Neural progenitor cell (in vitro differentiated cells): ENCODE results near the gene LRP1B. TPM values are rescaled to one million over a fixed set of nuclear protein-coding genes. Genes with fewer than 3 reads are reported as not detected.
A peak's percentile ranks its signal among the peaks of the same experiment; 100 is the strongest.

Experiments
- DNase-seq: peaks from one replicate; pipeline ENCODE4 v3.0.0-alpha.2; 2016; ENCODE audit warnings: low spot score
- H2AFZ ChIP-seq: fragments of 200-600 bp; sonication (generic); replicated peaks from 2 replicates; pipeline ENCODE4 v1.6.1; 2016; ENCODE audit warnings: antibody characterized with exemption
- H3F3A ChIP-seq: fragments of 200-600 bp; sonication (generic); 2 replicates; pipeline ENCODE4 v1.6.1; 2016; ENCODE audit warnings: antibody characterized with exemption, low read depth
- H3K27ac ChIP-seq: fragments of 200-600 bp; sonication (generic); 2 replicates; pipeline ENCODE4 v1.5.1; 2016; ENCODE audit warnings: mild to moderate bottlenecking
- H3K27me3 ChIP-seq: fragments of 200-600 bp; sonication (generic); 2 replicates; pipeline ENCODE4 v1.6.1; 2016; ENCODE audit warnings: mild to moderate bottlenecking, moderate library complexity
- H3K36me3 ChIP-seq: fragments of 200-600 bp; sonication (generic); 2 replicates; pipeline ENCODE4 v1.5.1; 2016
- H3K4me1 ChIP-seq: fragments of 200-600 bp; sonication (generic); 2 replicates; pipeline ENCODE4 v1.6.1; 2016; ENCODE audit warnings: mixed run types
- H3K4me2 ChIP-seq: fragments of 200-600 bp; sonication (generic); 2 replicates; pipeline ENCODE4 v1.6.1; 2016
- H3K4me3 ChIP-seq: fragments of 200-600 bp; sonication (generic); 2 replicates; pipeline ENCODE4 v1.5.1; 2016
- H3K79me2 ChIP-seq: fragments of 200-600 bp; sonication (generic); 2 replicates; pipeline ENCODE4 v1.6.1; 2016; ENCODE audit warnings: low read depth
- H3K9ac ChIP-seq: fragments of 200-600 bp; sonication (generic); 2 replicates; pipeline ENCODE4 v1.6.1; 2016
- H3K9me3 ChIP-seq: fragments of 200-600 bp; sonication (generic); 2 replicates; pipeline ENCODE4 v1.5.1; 2016; ENCODE audit warnings: low read depth
- H4K20me1 ChIP-seq: fragments of 200-600 bp; sonication (generic); 2 replicates; pipeline ENCODE4 v1.6.1; 2016; ENCODE audit warnings: low read depth
- H3K27ac Mint-ChIP-seq: 3 replicates; pipeline ENCODE4 v1.8.0; 2021; ENCODE audit warnings: mixed read lengths
- H3K27me3 Mint-ChIP-seq: 2 replicates; pipeline ENCODE4 v1.8.0; 2022; ENCODE audit warnings: low read depth, mild to moderate bottlenecking, inconsistent platforms, moderate library complexity, mixed read lengths; ENCODE audit not compliant: insufficient read depth
- H3K36me3 Mint-ChIP-seq: 3 replicates; pipeline ENCODE4 v1.8.0; 2021; ENCODE audit warnings: mixed read lengths
- H3K4me1 Mint-ChIP-seq: 3 replicates; pipeline ENCODE4 v1.8.0; 2021; ENCODE audit warnings: mixed read lengths
- H3K4me3 Mint-ChIP-seq: 3 replicates; pipeline ENCODE4 v1.8.0; 2021; ENCODE audit warnings: mild to moderate bottlenecking, moderate library complexity, mixed read lengths
- H3K9me3 Mint-ChIP-seq: 3 replicates; pipeline ENCODE4 v1.8.0; 2020; ENCODE audit warnings: mixed read lengths
- EZH2 ChIP-seq: fragments of 200-600 bp; sonication (generic); IDR thresholded peaks from 2 replicates; pipeline ENCODE4 v1.6.1; 2017; ENCODE audit warnings: antibody characterized with exemption, mild to moderate bottlenecking, moderate library complexity
- EZH2phosphoT487 ChIP-seq: fragments of 200-600 bp; sonication (generic); IDR thresholded peaks from 2 replicates; pipeline ENCODE4 v1.6.1; 2017; ENCODE audit warnings: antibody characterized with exemption
- total RNA-seq: library from RNA; depleted of rRNA; stranded (reverse); fragments of >200 nt; gene quantifications from 2 replicates; pipeline ENCODE4 v1.2.3, GENCODE V29; 2015; ENCODE audit warnings: low replicate concordance
- TF ChIP-seq, protein P1 (sequence below): fragments of 200-600 bp; sonication (generic); IDR thresholded peaks from 2 replicates; pipeline ENCODE4 v1.5.1; 2017; ENCODE audit warnings: antibody characterized with exemption, mild to moderate bottlenecking

LRP1B gene
- total RNA-seq, 1 donor from 2014 or later: not detected

GRCh38 chr2:141384676-141385075 lies 746.1 kb downstream of the LRP1B start:
- Histone ChIP-seq H2AFZ (no peak overlapping the region), H3K4me1 (peaks cover 17% of the 10 kb centered on the region), H3K27me3 (no peaks in the 10 kb centered on the region), H3K4me3 (no peak overlapping the region), H3K4me2 (no peak overlapping the region), H3K9ac (no peak overlapping the region), H3K79me2 (no peaks in the 10 kb centered on the region), H3K27ac (peak overlapping the region; percentile 40), H3K9me3 (no peaks in the 10 kb centered on the region), H4K20me1 (no peaks in the 10 kb centered on the region), H3F3A (no peaks in the 10 kb centered on the region), H3K36me3 (no peaks in the 10 kb centered on the region)
- Mint-ChIP-seq H3K4me1 (peaks cover 20% of the 10 kb centered on the region), H3K27ac (no peak overlapping the region), H3K36me3 (no peaks in the 10 kb centered on the region), H3K9me3 (peaks cover 8% of the 10 kb centered on the region), H3K27me3 (peaks cover 5% of the 10 kb centered on the region), H3K4me3 (no peak overlapping the region)
- DNase-seq: peak; percentile 9
- TF ChIP-seq EZH2phosphoT487: no peak
- TF ChIP-seq, protein P1, sequence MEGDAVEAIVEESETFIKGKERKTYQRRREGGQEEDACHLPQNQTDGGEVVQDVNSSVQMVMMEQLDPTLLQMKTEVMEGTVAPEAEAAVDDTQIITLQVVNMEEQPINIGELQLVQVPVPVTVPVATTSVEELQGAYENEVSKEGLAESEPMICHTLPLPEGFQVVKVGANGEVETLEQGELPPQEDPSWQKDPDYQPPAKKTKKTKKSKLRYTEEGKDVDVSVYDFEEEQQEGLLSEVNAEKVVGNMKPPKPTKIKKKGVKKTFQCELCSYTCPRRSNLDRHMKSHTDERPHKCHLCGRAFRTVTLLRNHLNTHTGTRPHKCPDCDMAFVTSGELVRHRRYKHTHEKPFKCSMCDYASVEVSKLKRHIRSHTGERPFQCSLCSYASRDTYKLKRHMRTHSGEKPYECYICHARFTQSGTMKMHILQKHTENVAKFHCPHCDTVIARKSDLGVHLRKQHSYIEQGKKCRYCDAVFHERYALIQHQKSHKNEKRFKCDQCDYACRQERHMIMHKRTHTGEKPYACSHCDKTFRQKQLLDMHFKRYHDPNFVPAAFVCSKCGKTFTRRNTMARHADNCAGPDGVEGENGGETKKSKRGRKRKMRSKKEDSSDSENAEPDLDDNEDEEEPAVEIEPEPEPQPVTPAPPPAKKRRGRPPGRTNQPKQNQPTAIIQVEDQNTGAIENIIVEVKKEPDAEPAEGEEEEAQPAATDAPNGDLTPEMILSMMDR: no peak

GRCh38 chr2:141381946-141382345 lies 748.9 kb downstream of the LRP1B start:
- H3K9me3 ChIP-seq: no peaks in the 10 kb centered on the region
- Mint-ChIP-seq H3K36me3 (no peaks in the 10 kb centered on the region), H3K27me3 (peaks cover 7% of the 10 kb centered on the region), H3K9me3 (peaks cover 15% of the 10 kb centered on the region), H3K27ac (no peak overlapping the region), H3K4me3 (no peak overlapping the region), H3K4me1 (peaks cover 20% of the 10 kb centered on the region)
- H3K36me3 ChIP-seq: no peaks in the 10 kb centered on the region
- H3K27ac ChIP-seq: no peak overlapping the region
- no peak overlapping the region for H3K4me3 ChIP-seq
- TF ChIP-seq EZH2phosphoT487 (no peak), EZH2 (no peak)
- TF ChIP-seq, protein P1: no peak
- no peaks in the 10 kb centered on the region for H3K27me3 ChIP-seq
- no peaks in the 10 kb centered on the region for H3K79me2 ChIP-seq
- no peaks in the 10 kb centered on the region for H3F3A ChIP-seq
- peaks cover 17% of the 10 kb centered on the region for H3K4me1 ChIP-seq
- H2AFZ ChIP-seq: no peak overlapping the region
- no peak overlapping the region for H3K9ac ChIP-seq
- no peaks in the 10 kb centered on the region for H4K20me1 ChIP-seq
- H3K4me2 ChIP-seq: no peak overlapping the region
- no peak for DNase-seq

DNA sequence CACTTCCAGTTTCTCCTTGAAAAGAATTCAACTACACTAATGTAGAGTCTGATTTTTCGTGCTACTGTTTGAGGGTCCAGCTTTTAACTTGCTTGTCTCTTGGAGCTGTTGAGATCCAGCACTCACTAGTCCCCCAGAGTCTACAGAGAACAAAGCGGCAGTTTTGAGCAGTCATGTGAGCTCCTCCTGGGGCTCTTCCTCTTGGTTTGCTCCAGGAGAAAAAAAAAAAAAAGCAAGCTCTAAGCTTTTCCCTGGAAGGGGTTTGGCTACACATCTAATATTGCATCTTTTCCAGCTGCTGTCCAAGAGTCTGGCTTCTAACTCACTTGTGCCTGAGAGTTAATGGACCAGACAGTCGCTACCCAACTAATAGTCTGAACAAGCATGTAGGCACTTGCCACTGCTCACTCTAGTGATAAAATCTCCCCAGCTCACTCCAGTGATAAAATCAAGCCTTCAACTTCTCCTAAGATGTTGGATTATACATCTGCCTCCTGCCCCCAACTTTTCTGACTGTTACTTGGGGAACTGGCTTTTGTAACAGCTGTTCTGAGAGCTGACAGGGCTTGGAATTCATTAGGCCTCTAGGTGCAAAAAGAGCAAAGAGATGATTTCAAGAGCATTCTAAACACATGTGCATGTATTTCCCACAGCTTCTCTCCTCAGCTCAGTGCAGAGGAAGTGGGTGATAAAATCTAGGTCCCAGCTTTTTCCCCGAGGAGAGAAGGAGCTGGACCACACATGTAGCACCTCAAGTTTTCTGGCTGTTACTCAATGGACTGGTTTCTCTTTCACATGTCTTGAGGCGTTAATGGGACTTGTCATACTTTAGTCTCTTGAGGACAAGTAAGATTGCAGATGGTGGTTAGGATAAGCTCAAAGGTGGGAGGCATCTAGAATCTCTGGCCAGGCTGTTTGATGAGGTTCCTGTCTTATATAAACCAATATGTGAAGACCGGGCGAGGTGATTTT lies 750.5 kb downstream of the LRP1B start:
- Histone ChIP-seq H3K79me2 (no peaks in the 10 kb centered on the region), H3F3A (no peaks in the 10 kb centered on the region), H3K36me3 (no peaks in the 10 kb centered on the region), H3K4me2 (no peak overlapping the region), H3K27ac (no peak overlapping the region), H3K4me3 (no peak overlapping the region), H4K20me1 (no peaks in the 10 kb centered on the region), H3K9ac (no peak overlapping the region), H2AFZ (peak overlapping the region; percentile 86), H3K4me1 (peaks cover 17% of the 10 kb centered on the region), H3K27me3 (no peaks in the 10 kb centered on the region), H3K9me3 (no peaks in the 10 kb centered on the region)
- no peaks in the 10 kb centered on the region for H3K36me3 Mint-ChIP-seq
- peaks cover 15% of the 10 kb centered on the region for H3K9me3 Mint-ChIP-seq
- peak; percentile 5 for DNase-seq
- H3K27me3 Mint-ChIP-seq: peaks cover 7% of the 10 kb centered on the region
- no peak for TF ChIP-seq EZH2phosphoT487
- no peak for TF ChIP-seq EZH2
- TF ChIP-seq, protein P1: no peak
- H3K27ac Mint-ChIP-seq: no peak overlapping the region
- H3K4me1 Mint-ChIP-seq: peaks cover 19% of the 10 kb centered on the region
- H3K4me3 Mint-ChIP-seq: no peak overlapping the region
